ENCODE measurements around the gene GLCE.

GLCE gene

GRCh38 chr15:69160141-69160993, at the start of gene GLCE:
Gene GLCE (plus strand): TSS chr15:69160635. CDS start chr15:69255807, 95,172 bp downstream.
- DNase-seq = peak; percentile 93

- DNase-seq = no peak
Measured at GRCh38 chr15:69114331-69114928, 46.0 kb upstream of the GLCE start.

- DNase-seq = no peak
Measured at GRCh38 chr15:69115031-69115430, 45.4 kb upstream of the GLCE start.

GRCh38 chr15:69116391-69116790, 44.0 kb upstream of the GLCE start:
- no peak for DNase-seq

GRCh38 chr15:69117431-69117871, 43.0 kb upstream of the GLCE start:
- DNase-seq = no peak

- DNase-seq = peak; percentile 10
Measured at GRCh38 chr15:69118089-69118488, 42.3 kb upstream of the GLCE start.

GRCh38 chr15:69119001-69119400, 41.4 kb upstream of the GLCE start:
- peak; percentile 74 for DNase-seq

- no peak for DNase-seq
Measured at GRCh38 chr15:69119683-69120395, 40.6 kb upstream of the GLCE start.

GRCh38 chr15:69120732-69121131, 39.7 kb upstream of the GLCE start:
- DNase-seq = no peak

- no peak for DNase-seq
Measured at GRCh38 chr15:69121198-69121828, 39.1 kb upstream of the GLCE start.

GRCh38 chr15:69125236-69125635, 35.2 kb upstream of the GLCE start:
- DNase-seq = no peak

GRCh38 chr15:69126054-69126469, 34.4 kb upstream of the GLCE start:
- peak; percentile 88 for DNase-seq

GRCh38 chr15:69127306-69127705, 33.1 kb upstream of the GLCE start:
- no peak for DNase-seq

GRCh38 chr15:69128667-69129311, 31.6 kb upstream of the GLCE start:
- no peak for DNase-seq

- DNase-seq = peak; percentile 91
Measured at GRCh38 chr15:69131362-69132220, 28.8 kb upstream of the GLCE start.

- no peak for DNase-seq
Measured at GRCh38 chr15:69132430-69132829, 28.0 kb upstream of the GLCE start.

GRCh38 chr15:69132977-69133861, 27.2 kb upstream of the GLCE start:
- peak; percentile 59 for DNase-seq

- DNase-seq = no peak
Measured at GRCh38 chr15:69133862-69134519, 26.4 kb upstream of the GLCE start.

- DNase-seq = no peak
Measured at GRCh38 chr15:69134791-69135190, 25.6 kb upstream of the GLCE start.

GRCh38 chr15:69135499-69135898, 24.9 kb upstream of the GLCE start:
- no peak for DNase-seq

Measured in MV-4-11 (cell line).